Endodermal cell (in vitro differentiated cells): Measurements from ENCODE around the gene TUB. TPM values are rescaled to one million over a fixed set of nuclear protein-coding genes. Genes with fewer than 3 reads are reported as not detected.

Experiments used
- DNase-seq: peaks from one replicate; pipeline ENCODE4 v3.0.0-alpha.2; 2017
- H3K27ac ChIP-seq: 2 replicates; pipeline ENCODE4 v1.5.1; 2013; ENCODE audit warnings: mild to moderate bottlenecking, low read depth, low read length, moderate library complexity
- H3K27me3 ChIP-seq: 2 replicates; pipeline ENCODE4 v1.6.1; 2013; ENCODE audit warnings: mild to moderate bottlenecking, low read length, moderate library complexity; ENCODE audit not compliant: insufficient read depth, control insufficient read depth, poor library complexity, severe bottlenecking
- H3K36me3 ChIP-seq: 2 replicates; pipeline ENCODE4 v1.7.0; 2013; ENCODE audit warnings: mild to moderate bottlenecking, low read length, moderate library complexity; ENCODE audit not compliant: control insufficient read depth, insufficient read depth
- H3K4me1 ChIP-seq: one replicate; pipeline ENCODE4 v1.7.0; 2013; ENCODE audit warnings: low read length; ENCODE audit not compliant: control insufficient read depth, insufficient read depth
- H3K4me3 ChIP-seq: 2 replicates; pipeline ENCODE4 v1.5.1; 2013; ENCODE audit warnings: mild to moderate bottlenecking, low read length, moderate library complexity
- H3K9ac ChIP-seq: 2 replicates; pipeline ENCODE4 v1.6.1; 2013; ENCODE audit warnings: mild to moderate bottlenecking, low read length, moderate library complexity; ENCODE audit not compliant: poor library complexity, severe bottlenecking; ENCODE audit errors: extremely low read depth
- H3K9me3 ChIP-seq: 2 replicates; pipeline ENCODE4 v1.6.1; 2013; ENCODE audit warnings: mild to moderate bottlenecking, low read length, moderate library complexity; ENCODE audit not compliant: control insufficient read depth
- H3K27ac Mint-ChIP-seq: 2 replicates; pipeline ENCODE4 v1.8.0; 2020; ENCODE audit warnings: mixed read lengths
- H3K27me3 Mint-ChIP-seq: 2 replicates; pipeline ENCODE4 v1.8.0; 2021; ENCODE audit warnings: mild to moderate bottlenecking, mixed read lengths; ENCODE audit not compliant: insufficient read depth
- H3K36me3 Mint-ChIP-seq: 2 replicates; pipeline ENCODE4 v1.8.0; 2020; ENCODE audit warnings: low read depth, mixed read lengths
- H3K4me1 Mint-ChIP-seq: 2 replicates; pipeline ENCODE4 v1.8.0; 2020; ENCODE audit warnings: mixed read lengths
- H3K4me3 Mint-ChIP-seq: 2 replicates; pipeline ENCODE4 v1.8.0; 2020; ENCODE audit warnings: mild to moderate bottlenecking, moderate library complexity, mixed read lengths
- H3K9me3 Mint-ChIP-seq: 2 replicates; pipeline ENCODE4 v1.8.0; 2020; ENCODE audit warnings: mild to moderate bottlenecking, mixed read lengths
- WGBS, 2 experiments: methylation state at CpG; one replicate each; pipeline versions ENCODE4 v1.1.5 to v1.1.7; 2013; ENCODE audit warnings: missing lambda C conversion rate in 2 of 2, mixed read lengths in 1 of 2; ENCODE audit not compliant: insufficient coverage in 1 of 2, insufficient read length in 1 of 2; 5-methylcytosine and 5-hydroxymethylcytosine counted together
- total RNA-seq, 2 donors: library from RNA; stranded (reverse); fragmentation: NEBNext Ultra II Directional in 1 of 2; extraction: Animal tissue kit (Norgen Biotek cat#: 25700) in 1 of 2; gene quantifications; 2 replicates in 1 of 2; 3 replicates in 1 of 2; pipeline ENCODE4 v1.2.1, GENCODE V29; 2021
- TF ChIP-seq, protein P1 (sequence below): fragments of 200-600 bp; sonication (generic); conservative IDR thresholded peaks from 2 replicates; pipeline ENCODE4 v1.5.0; 2021; ENCODE audit warnings: antibody characterized with exemption, mild to moderate bottlenecking

Gene TUB
- total RNA-seq, 2 donors from 2014 or later: 15.8 to 29.9 TPM

DNA sequence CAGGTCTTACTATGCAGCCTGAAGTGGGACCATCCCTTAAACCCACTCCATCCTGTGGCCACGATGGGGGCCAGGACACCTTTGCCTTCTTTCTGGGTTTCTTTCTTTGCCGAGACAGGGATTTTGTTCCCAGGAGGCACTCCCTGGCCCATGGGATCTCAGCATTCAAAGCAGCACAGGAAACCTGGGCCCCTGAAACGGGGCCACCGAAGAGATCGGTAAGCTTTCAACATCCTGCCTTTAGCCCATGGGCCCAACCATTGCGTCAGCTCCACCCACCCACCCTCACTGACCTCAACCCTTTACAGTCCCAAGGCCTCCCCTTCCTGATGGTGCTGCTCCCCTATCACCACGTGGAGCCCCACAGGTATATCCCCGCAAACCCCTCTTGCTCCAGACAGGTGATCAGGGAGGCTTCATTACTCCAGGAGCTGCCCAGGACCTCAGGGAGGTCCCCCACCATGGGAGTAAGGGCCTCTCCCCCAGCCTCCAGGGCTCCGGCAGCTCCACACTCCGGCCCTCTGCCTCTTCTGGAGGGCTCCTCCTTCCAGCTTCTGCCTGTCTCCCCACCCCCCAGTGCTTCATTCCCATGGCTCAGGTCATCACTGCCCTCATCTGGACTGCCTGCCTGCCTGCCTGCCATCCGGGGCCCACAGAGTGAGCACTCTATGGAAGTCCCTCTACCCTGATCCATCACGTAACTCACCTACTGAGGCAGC, 42.0 kb upstream of the TUB start:
- H3K4me3 Mint-ChIP-seq: no peak overlapping the region

GRCh38 chr11:8039530-8040260, 41.3 kb upstream of the TUB start:
- Histone ChIP-seq H3K4me3 (no peak overlapping the region), H3K9ac (no peak overlapping the region), H3K9me3 (no peaks in the 10 kb centered on the region), H3K4me1 (no peaks in the 10 kb centered on the region), H3K27me3 (peaks cover 10% of the 10 kb centered on the region), H3K27ac (no peak overlapping the region), H3K36me3 (no peaks in the 10 kb centered on the region)
- WGBS, 2 experiments: 90 to 94% methylated on average over 3 to 10 of the region's 10 CpGs
- Mint-ChIP-seq H3K36me3 (no peaks in the 10 kb centered on the region), H3K4me1 (no peaks in the 10 kb centered on the region), H3K27me3 (peaks cover 26% of the 10 kb centered on the region), H3K27ac (no peak overlapping the region), H3K4me3 (no peak overlapping the region), H3K9me3 (peaks cover 3% of the 10 kb centered on the region)
- TF ChIP-seq, protein P1, sequence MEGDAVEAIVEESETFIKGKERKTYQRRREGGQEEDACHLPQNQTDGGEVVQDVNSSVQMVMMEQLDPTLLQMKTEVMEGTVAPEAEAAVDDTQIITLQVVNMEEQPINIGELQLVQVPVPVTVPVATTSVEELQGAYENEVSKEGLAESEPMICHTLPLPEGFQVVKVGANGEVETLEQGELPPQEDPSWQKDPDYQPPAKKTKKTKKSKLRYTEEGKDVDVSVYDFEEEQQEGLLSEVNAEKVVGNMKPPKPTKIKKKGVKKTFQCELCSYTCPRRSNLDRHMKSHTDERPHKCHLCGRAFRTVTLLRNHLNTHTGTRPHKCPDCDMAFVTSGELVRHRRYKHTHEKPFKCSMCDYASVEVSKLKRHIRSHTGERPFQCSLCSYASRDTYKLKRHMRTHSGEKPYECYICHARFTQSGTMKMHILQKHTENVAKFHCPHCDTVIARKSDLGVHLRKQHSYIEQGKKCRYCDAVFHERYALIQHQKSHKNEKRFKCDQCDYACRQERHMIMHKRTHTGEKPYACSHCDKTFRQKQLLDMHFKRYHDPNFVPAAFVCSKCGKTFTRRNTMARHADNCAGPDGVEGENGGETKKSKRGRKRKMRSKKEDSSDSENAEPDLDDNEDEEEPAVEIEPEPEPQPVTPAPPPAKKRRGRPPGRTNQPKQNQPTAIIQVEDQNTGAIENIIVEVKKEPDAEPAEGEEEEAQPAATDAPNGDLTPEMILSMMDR: no peak
- no peak for DNase-seq

More for the DNA sequence above, 42.0 kb upstream of the TUB start:
- no peaks in the 10 kb centered on the region for H3K9me3 ChIP-seq
- no peak overlapping the region for H3K27ac ChIP-seq
- no peak for DNase-seq
- peaks cover 26% of the 10 kb centered on the region for H3K27me3 Mint-ChIP-seq
- 85 to 90% methylated on average over 2 to 12 of the region's 12 CpGs for WGBS, 2 experiments
- H3K36me3 Mint-ChIP-seq: no peaks in the 10 kb centered on the region
- H3K4me1 ChIP-seq: no peaks in the 10 kb centered on the region
- peaks cover 3% of the 10 kb centered on the region for H3K9me3 Mint-ChIP-seq
- H3K4me1 Mint-ChIP-seq: no peaks in the 10 kb centered on the region
- H3K27ac Mint-ChIP-seq: no peak overlapping the region
- no peak overlapping the region for H3K4me3 ChIP-seq
- TF ChIP-seq, protein P1: no peak
- no peak overlapping the region for H3K9ac ChIP-seq
- H3K36me3 ChIP-seq: no peaks in the 10 kb centered on the region
- H3K27me3 ChIP-seq: peaks cover 5% of the 10 kb centered on the region

GRCh38 chr11:8040261-8040920, 40.6 kb upstream of the TUB start:
- DNase-seq: no peak
- Mint-ChIP-seq H3K9me3 (peaks cover 3% of the 10 kb centered on the region), H3K27me3 (peaks cover 24% of the 10 kb centered on the region), H3K27ac (no peak overlapping the region), H3K36me3 (no peaks in the 10 kb centered on the region), H3K4me3 (no peak overlapping the region), H3K4me1 (no peaks in the 10 kb centered on the region)
- H3K27ac ChIP-seq: no peak overlapping the region
- H3K4me1 ChIP-seq: no peaks in the 10 kb centered on the region
- no peak overlapping the region for H3K4me3 ChIP-seq
- no peaks in the 10 kb centered on the region for H3K36me3 ChIP-seq
- TF ChIP-seq, protein P1: no peak
- H3K9ac ChIP-seq: no peak overlapping the region
- 85 to 96% methylated on average over 3 to 4 of the region's 4 CpGs for WGBS, 2 experiments
- H3K9me3 ChIP-seq: no peaks in the 10 kb centered on the region
- H3K27me3 ChIP-seq: peaks cover 12% of the 10 kb centered on the region
